ENCODE measurements around the gene PAX3.
A peak's percentile ranks its signal among the peaks of the same experiment; 100 is the strongest.

The PAX3 gene

GRCh38 chr2:222174450-222174849 is 124.3 kb downstream of the PAX3 start:
- no peak for TF ChIP-seq YY1 (IDR thresholded peaks at IDR 0.05; ENCODE audit: low read depth)
- no peak for TF ChIP-seq NFIC (IDR thresholded peaks at IDR 0.05)
- no peak for TF ChIP-seq CEBPB (IDR thresholded peaks at IDR 0.05)
- TF ChIP-seq REST (IDR thresholded peaks at IDR 0.05; ENCODE audit: low read depth): no peak
- no peak for TF ChIP-seq EP300 (IDR thresholded peaks at IDR 0.05; ENCODE audit: borderline replicate concordance)
- TF ChIP-seq ZBTB7A (IDR thresholded peaks at IDR 0.05; ENCODE audit: low read depth): no peak
- no peak for TF ChIP-seq RAD21 (IDR thresholded peaks at IDR 0.05; ENCODE audit: low read depth)
- TF ChIP-seq EGR1 (IDR thresholded peaks at IDR 0.05): no peak
- no peak for TF ChIP-seq TCF12 (IDR thresholded peaks at IDR 0.05; ENCODE audit: low read depth)
- no peak for TF ChIP-seq CREB1 (IDR thresholded peaks at IDR 0.05; ENCODE audit: low read depth)
- no peak for TF ChIP-seq TAF1 (IDR thresholded peaks at IDR 0.05; ENCODE audit: low read depth)
- no peak for TF ChIP-seq USF1 (IDR thresholded peaks at IDR 0.05)
- TF ChIP-seq MAX (IDR thresholded peaks at IDR 0.05): no peak
- TF ChIP-seq FOXM1 (IDR thresholded peaks at IDR 0.05; ENCODE audit: borderline replicate concordance, low read depth): no peak

GRCh38 chr2:222169346-222169745 is 129.5 kb downstream of the PAX3 start:
- TF ChIP-seq TAF1 (IDR thresholded peaks at IDR 0.05; ENCODE audit: low read depth): no peak
- no peak for TF ChIP-seq USF1 (IDR thresholded peaks at IDR 0.05)
- no peak for TF ChIP-seq YY1 (IDR thresholded peaks at IDR 0.05; ENCODE audit: low read depth)
- TF ChIP-seq EP300 (IDR thresholded peaks at IDR 0.05; ENCODE audit: borderline replicate concordance): no peak
- no peak for TF ChIP-seq RAD21 (IDR thresholded peaks at IDR 0.05; ENCODE audit: low read depth)
- TF ChIP-seq REST (IDR thresholded peaks at IDR 0.05; ENCODE audit: low read depth): no peak
- 0 out of 2 replicates have a peak, but pooled peaks have one; percentile 15 for TF ChIP-seq NFIC (IDR thresholded peaks at IDR 0.05)

GRCh38 chr2:222167762-222168161 is 131.0 kb downstream of the PAX3 start:
- TF ChIP-seq TCF12 (IDR thresholded peaks at IDR 0.05; ENCODE audit: low read depth): no peak
- no peak for TF ChIP-seq MAX (IDR thresholded peaks at IDR 0.05)
- TF ChIP-seq EP300 (IDR thresholded peaks at IDR 0.05; ENCODE audit: borderline replicate concordance): no peak
- TF ChIP-seq NFIC (IDR thresholded peaks at IDR 0.05): no peak
- TF ChIP-seq EGR1 (IDR thresholded peaks at IDR 0.05): no peak
- no peak for TF ChIP-seq USF1 (IDR thresholded peaks at IDR 0.05)
- TF ChIP-seq TAF1 (IDR thresholded peaks at IDR 0.05; ENCODE audit: low read depth): no peak
- TF ChIP-seq ZBTB7A (IDR thresholded peaks at IDR 0.05; ENCODE audit: low read depth): no peak
- no peak for TF ChIP-seq YY1 (IDR thresholded peaks at IDR 0.05; ENCODE audit: low read depth)
- TF ChIP-seq RAD21 (IDR thresholded peaks at IDR 0.05; ENCODE audit: low read depth): no peak
- no peak for TF ChIP-seq REST (IDR thresholded peaks at IDR 0.05; ENCODE audit: low read depth)
- no peak for TF ChIP-seq TEAD4 (IDR thresholded peaks at IDR 0.05)
- TF ChIP-seq FOXM1 (IDR thresholded peaks at IDR 0.05; ENCODE audit: borderline replicate concordance, low read depth): no peak
- TF ChIP-seq CEBPB (IDR thresholded peaks at IDR 0.05): no peak
- no peak for TF ChIP-seq CREB1 (IDR thresholded peaks at IDR 0.05; ENCODE audit: low read depth)

- no peak for TF ChIP-seq CREB1 (IDR thresholded peaks at IDR 0.05; ENCODE audit: low read depth)
- no peak for TF ChIP-seq RAD21 (IDR thresholded peaks at IDR 0.05; ENCODE audit: low read depth)
Measured at GRCh38 chr2:222160944-222161343, 137.9 kb downstream of the PAX3 start.
